ENCODE measurements around the gene BMPER. TPM values are rescaled to one million over a fixed set of nuclear protein-coding genes. Genes with fewer than 3 reads are reported as not detected.

The BMPER gene
- total and polyA plus RNA-seq, 10 of the 15 experiments (the other 5 are each of a cell fraction or from before 2014, with no cell fraction given), result 0.02 to 0.08 TPM; not detected in 8

- Histone ChIP-seq H3K4me2 (ENCODE audit: control insufficient read depth, insufficient read depth) (no peak overlapping the region), H3K27ac (ENCODE audit: control insufficient read depth, insufficient read depth) (no peak overlapping the region), H3K27me3 (replicated peaks in 1 of 2; ENCODE audit: control insufficient read depth in 2 of 2, insufficient read depth in 2 of 2, low read length in 1 of 2) (no peaks in the 10 kb centered on the region), H3K36me3 (ENCODE audit: control insufficient read depth in 2 of 2, insufficient read depth in 2 of 2, low read length in 1 of 2) (no peaks in the 10 kb centered on the region), H3K9me3 (replicated peaks; ENCODE audit: control insufficient read depth, insufficient read depth, low read length) (no peaks in the 10 kb centered on the region), H3K79me2 (ENCODE audit: control insufficient read depth, insufficient read depth, low read length) (no peaks in the 10 kb centered on the region), H3K9ac (ENCODE audit: control insufficient read depth, insufficient read depth, low read length) (no peak overlapping the region), H2AFZ (ENCODE audit: control insufficient read depth, low read depth, low read length) (no peak overlapping the region), H3K4me3 (no peak overlapping the region), H3K4me1 (ENCODE audit: control insufficient read depth, insufficient read depth, low read length) (no peaks in the 10 kb centered on the region), H4K20me1 (ENCODE audit: control insufficient read depth, insufficient read depth) (no peaks in the 10 kb centered on the region)
- no TSS peak for BruUV-seq (replicated peaks)
- SMC1A ChIA-PET (ENCODE audit: uncharacterized antibody, unreplicated experiment), result no interaction called here
- 42% methylated on average over 8 of the region's 8 CpGs for WGBS (ENCODE audit: insufficient coverage, insufficient replicate concordance, low lambda C conversion rate, missing lambda C conversion rate)
- DNase-seq (ENCODE audit: low read depth, low spot score) (no peak), FAIRE-seq (no peak), ATAC-seq (no peak)
- in situ Hi-C loops (cut with MboI) (no loop called here), intact Hi-C loops (cut with micrococcal nuclease; ENCODE audit: unreplicated experiment) (no loop called here)
- POLR2A ChIA-PET, result no interaction called here
- CTCF ChIA-PET, result no interaction called here
- RAD21 ChIA-PET (ENCODE audit: unreplicated experiment), result no interaction called here
- no peak for TF ChIP-seq BCL3 (IDR thresholded peaks at IDR 0.05; ENCODE audit: borderline replicate concordance, insufficient read depth, low read depth, low read length, poor library complexity, severe bottlenecking)
- TF ChIP-seq EP300 (IDR thresholded peaks at IDR 0.05; ENCODE audit: borderline replicate concordance in 1 of 2, control insufficient read depth in 1 of 2, low read depth in 2 of 2, low read length in 2 of 2), result no peak
- no peak for TF ChIP-seq RUNX3 (IDR thresholded peaks at IDR 0.05; ENCODE audit: low read length)
- TF ChIP-seq IRF5 (IDR thresholded peaks at IDR 0.05; ENCODE audit: borderline replicate concordance), result no peak
- TF ChIP-seq ASH2L (IDR thresholded peaks at IDR 0.05; ENCODE audit: borderline replicate concordance, low read depth), result no peak
- TF ChIP-seq PRDM15 (CRISPR knock-in tag; IDR thresholded peaks at IDR 0.05), result no peak
- no peak for TF ChIP-seq PBX3 (IDR thresholded peaks at IDR 0.05; ENCODE audit: insufficient replicate concordance, low read depth, low read length)
- TF ChIP-seq PAX8 (IDR thresholded peaks at IDR 0.05), result no peak
- no peak for TF ChIP-seq TCF7 (IDR thresholded peaks at IDR 0.05; ENCODE audit: borderline replicate concordance)
- TF ChIP-seq BCL11A (IDR thresholded peaks at IDR 0.05; ENCODE audit: low read depth, low read length), result no peak
- TF ChIP-seq YY1 (IDR thresholded peaks at IDR 0.05; ENCODE audit: low read depth, low read length), result no peak
- no peak for TF ChIP-seq RELA (IDR thresholded peaks at IDR 0.05; ENCODE audit: borderline replicate concordance, partially characterized antibody)
Observed at GRCh38 chr7:34036051-34036920, 130.9 kb downstream of the BMPER start.
